WTC11 (cell line): ENCODE measurements around the gene CUL4A. TPM values are rescaled to one million over a fixed set of nuclear protein-coding genes. Genes with fewer than 3 reads are reported as not detected.
"Not testable (repeated sequence)": the region's sequence is repeated elsewhere in the genome, so short reads cannot be mapped to it uniquely, and the experiment has no call there.

Experiments used
- ATAC-seq: fragments of 200-7000 bp; cut with Tn5 transposase; 2 replicates; pipeline ENCODE4 v1.10.0; 2021; ENCODE audit warnings: mild to moderate bottlenecking, moderate library complexity
- CTCF ChIA-PET: fragments of 300-600 bp; sonication (Branson Sonifier 250); formaldehyde crosslinking; loops from one replicate; lab custom pipeline; 2021; ENCODE audit warnings: antibody characterized with exemption; lab: Charles Lee
- POLR2A ChIA-PET: fragments of 350-600 bp; sonication (Branson Sonifier 250); formaldehyde crosslinking; loops from one replicate; lab custom pipeline; 2021; ENCODE audit warnings: antibody characterized with exemption; lab: Charles Lee
- DNase-seq: peaks from one replicate; pipeline ENCODE4 v3.0.0; 2021; ENCODE audit warnings: low spot score
- H3K27ac Mint-ChIP-seq: 2 replicates; pipeline ENCODE4 v1.8.0; 2021; ENCODE audit warnings: mixed read lengths
- H3K27me3 Mint-ChIP-seq: 2 replicates; pipeline ENCODE4 v1.8.0; 2021; ENCODE audit warnings: low read depth, mild to moderate bottlenecking, moderate library complexity, mixed read lengths
- H3K36me3 Mint-ChIP-seq: 2 replicates; pipeline ENCODE4 v1.8.0; 2021; ENCODE audit warnings: mixed read lengths
- H3K4me1 Mint-ChIP-seq: 2 replicates; pipeline ENCODE4 v1.8.0; 2022; ENCODE audit warnings: mixed read lengths
- H3K4me3 Mint-ChIP-seq: 2 replicates; pipeline ENCODE4 v1.8.0; 2021; ENCODE audit warnings: mild to moderate bottlenecking, moderate library complexity, mixed read lengths
- H3K9me3 Mint-ChIP-seq: 2 replicates; pipeline ENCODE4 v1.8.0; 2021; ENCODE audit warnings: mixed read lengths
- ATF2 ChIP-seq: sonication (generic); formaldehyde crosslinking; IDR thresholded peaks from 2 replicates; pipeline ENCODE4 v1.8.1; 2022; ENCODE audit warnings: low read depth, missing genetic modification reagents, borderline replicate concordance
- ATF3 ChIP-seq: sonication (generic); formaldehyde crosslinking; conservative IDR thresholded peaks from 2 replicates; pipeline ENCODE4 v1.8.1; 2022; ENCODE audit warnings: mild to moderate bottlenecking, missing genetic modification reagents
- CBFB ChIP-seq: sonication (generic); formaldehyde crosslinking; IDR thresholded peaks from 2 replicates; pipeline ENCODE4 v1.8.1; 2022; ENCODE audit warnings: mild to moderate bottlenecking, low read depth, missing genetic modification reagents
- FOXP1 ChIP-seq: sonication (generic); formaldehyde crosslinking; IDR thresholded peaks from 2 replicates; pipeline ENCODE4 v1.8.0; 2022; ENCODE audit warnings: missing genetic modification reagents, mild to moderate bottlenecking, moderate library complexity, borderline replicate concordance
- GABPB1 ChIP-seq: sonication (generic); formaldehyde crosslinking; IDR thresholded peaks from 2 replicates; pipeline ENCODE4 v1.8.1; 2023; ENCODE audit warnings: mild to moderate bottlenecking, missing genetic modification reagents
- IRF2 ChIP-seq: sonication (generic); formaldehyde crosslinking; IDR thresholded peaks from 2 replicates; pipeline ENCODE4 v1.8.0; 2022; ENCODE audit warnings: low read depth, missing genetic modification reagents, borderline replicate concordance
- KAT7 ChIP-seq: sonication (generic); formaldehyde crosslinking; IDR thresholded peaks from 2 replicates; pipeline ENCODE4 v1.8.1; 2023; ENCODE audit warnings: missing genetic modification reagents, mild to moderate bottlenecking, borderline replicate concordance
- NFE2L1 ChIP-seq: sonication (generic); formaldehyde crosslinking; IDR thresholded peaks from 2 replicates; pipeline ENCODE4 v1.8.1; 2023; ENCODE audit warnings: missing genetic modification reagents
- PRRX2 ChIP-seq: fragments of 250-450 bp; sonication (Bioruptor Pico); IDR thresholded peaks from 2 replicates; pipeline ENCODE4 v1.8.0; 2021; ENCODE audit warnings: mild to moderate bottlenecking
- RELA ChIP-seq: sonication (generic); formaldehyde crosslinking; IDR thresholded peaks from 2 replicates; pipeline ENCODE4 v1.8.1; 2022; ENCODE audit warnings: missing genetic modification reagents, mild to moderate bottlenecking, borderline replicate concordance
- SOX15 ChIP-seq: fragments of 250-450 bp; sonication (Bioruptor Pico); IDR thresholded peaks from 2 replicates; pipeline ENCODE4 v1.9.0; 2021; ENCODE audit warnings: mild to moderate bottlenecking
- SP1 ChIP-seq: sonication (generic); formaldehyde crosslinking; conservative IDR thresholded peaks from 2 replicates; pipeline ENCODE4 v1.8.1; 2022; ENCODE audit warnings: missing genetic modification reagents
- ZNF263 ChIP-seq: sonication (generic); formaldehyde crosslinking; IDR thresholded peaks from 2 replicates; pipeline ENCODE4 v1.8.1; 2022; ENCODE audit warnings: low read depth, mild to moderate bottlenecking, moderate library complexity, missing genetic modification reagents
- ZNF281 ChIP-seq: sonication (generic); formaldehyde crosslinking; IDR thresholded peaks from 2 replicates; pipeline ENCODE4 v1.8.0; 2023; ENCODE audit warnings: mild to moderate bottlenecking, missing genetic modification reagents
- ZNF396 ChIP-seq: fragments of 250-450 bp; sonication (Bioruptor Pico); IDR thresholded peaks from 2 replicates; pipeline ENCODE4 v1.8.0; 2021; ENCODE audit warnings: mild to moderate bottlenecking, moderate library complexity, borderline replicate concordance
- total RNA-seq: library from RNA; stranded (reverse); gene quantifications from 3 replicates; pipeline ENCODE4 v1.2.3, GENCODE V29; 2021
- TF ChIP-seq, protein P1 (sequence below): sonication (generic); formaldehyde crosslinking; IDR thresholded peaks from 2 replicates; pipeline ENCODE4 v1.8.1; 2022; ENCODE audit warnings: mild to moderate bottlenecking, moderate library complexity, missing genetic modification reagents
- TF ChIP-seq, protein P2 (sequence below): sonication (generic); formaldehyde crosslinking; IDR thresholded peaks from 2 replicates; pipeline ENCODE4 v1.8.0; 2022; ENCODE audit warnings: mild to moderate bottlenecking, missing genetic modification reagents
- TF ChIP-seq, protein P3 (sequence below): sonication (generic); formaldehyde crosslinking; IDR thresholded peaks from 2 replicates; pipeline ENCODE4 v1.8.1; 2022; ENCODE audit warnings: mild to moderate bottlenecking, missing genetic modification reagents, moderate library complexity, borderline replicate concordance

The CUL4A gene
- total RNA-seq, 1 experiment from 2014 or later, result 99.9 TPM

GRCh38 chr13:113245849-113246796 is 36.7 kb downstream of the CUL4A start (continued):
- TF ChIP-seq ATF2 (CRISPR knock-in tag), result no peak
- TF ChIP-seq, protein P1, sequence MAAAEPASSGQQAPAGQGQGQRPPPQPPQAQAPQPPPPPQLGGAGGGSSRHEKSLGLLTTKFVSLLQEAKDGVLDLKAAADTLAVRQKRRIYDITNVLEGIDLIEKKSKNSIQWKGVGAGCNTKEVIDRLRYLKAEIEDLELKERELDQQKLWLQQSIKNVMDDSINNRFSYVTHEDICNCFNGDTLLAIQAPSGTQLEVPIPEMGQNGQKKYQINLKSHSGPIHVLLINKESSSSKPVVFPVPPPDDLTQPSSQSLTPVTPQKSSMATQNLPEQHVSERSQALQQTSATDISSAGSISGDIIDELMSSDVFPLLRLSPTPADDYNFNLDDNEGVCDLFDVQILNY (CRISPR knock-in tag), result no peak
- no peak for TF ChIP-seq IRF2 (CRISPR knock-in tag)
- no peak for TF ChIP-seq PRRX2 (CRISPR knock-in tag)
- TF ChIP-seq, protein P2, sequence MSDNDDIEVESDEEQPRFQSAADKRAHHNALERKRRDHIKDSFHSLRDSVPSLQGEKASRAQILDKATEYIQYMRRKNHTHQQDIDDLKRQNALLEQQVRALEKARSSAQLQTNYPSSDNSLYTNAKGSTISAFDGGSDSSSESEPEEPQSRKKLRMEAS (CRISPR knock-in tag), result no peak
- TF ChIP-seq NFE2L1 (CRISPR knock-in tag), result no peak

DNA sequence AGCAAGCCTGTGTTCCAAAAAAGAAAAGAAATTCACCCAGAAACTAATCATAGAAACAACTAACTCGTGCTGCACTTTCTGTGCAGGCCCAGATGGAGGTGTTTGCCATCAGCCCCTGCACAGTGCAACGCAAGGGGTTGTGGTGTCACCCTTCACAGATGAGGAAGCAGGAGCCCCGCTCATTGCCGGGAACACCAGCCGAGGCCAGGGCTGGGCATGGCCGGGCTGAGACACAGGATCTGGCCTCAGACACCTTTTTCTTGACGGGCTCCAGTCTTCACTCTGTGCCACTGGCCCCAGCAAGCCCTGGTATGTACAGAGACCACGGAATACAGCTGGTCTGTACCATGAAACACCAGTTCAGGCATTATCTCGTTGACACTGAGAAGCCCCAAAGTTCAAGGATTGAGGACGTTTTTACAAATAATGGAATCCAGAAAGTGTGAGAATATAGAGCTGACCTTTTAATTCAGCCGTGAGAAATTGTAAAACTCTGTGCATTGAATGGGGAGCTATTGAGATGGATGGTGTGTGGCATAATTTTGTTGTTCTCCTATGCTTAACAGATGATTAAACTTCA is 43.2 kb downstream of the CUL4A start:
- DNase-seq (no peak), ATAC-seq (no peak)
- no peak overlapping the region for H3K27ac Mint-ChIP-seq
- no peak overlapping the region for H3K4me3 Mint-ChIP-seq
- POLR2A ChIA-PET, result no interaction called here
- no peaks in the 10 kb centered on the region for H3K4me1 Mint-ChIP-seq
- TF ChIP-seq ZNF396 (CRISPR knock-in tag) (no peak), SP1 (CRISPR knock-in tag) (no peak), CBFB (CRISPR knock-in tag) (no peak)
- TF ChIP-seq, protein P3, sequence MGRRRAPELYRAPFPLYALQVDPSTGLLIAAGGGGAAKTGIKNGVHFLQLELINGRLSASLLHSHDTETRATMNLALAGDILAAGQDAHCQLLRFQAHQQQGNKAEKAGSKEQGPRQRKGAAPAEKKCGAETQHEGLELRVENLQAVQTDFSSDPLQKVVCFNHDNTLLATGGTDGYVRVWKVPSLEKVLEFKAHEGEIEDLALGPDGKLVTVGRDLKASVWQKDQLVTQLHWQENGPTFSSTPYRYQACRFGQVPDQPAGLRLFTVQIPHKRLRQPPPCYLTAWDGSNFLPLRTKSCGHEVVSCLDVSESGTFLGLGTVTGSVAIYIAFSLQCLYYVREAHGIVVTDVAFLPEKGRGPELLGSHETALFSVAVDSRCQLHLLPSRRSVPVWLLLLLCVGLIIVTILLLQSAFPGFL (CRISPR knock-in tag), result no peak
- CTCF ChIA-PET, result interaction anchor here (0.9 kb wide), 1 partner anchor 14 kb away, joined by 7 read pairs; no protein-coding TSS in a partner anchor
- peaks cover 83% of the 10 kb centered on the region for H3K36me3 Mint-ChIP-seq
- H3K9me3 Mint-ChIP-seq, result no peaks in the 10 kb centered on the region
- H3K27me3 Mint-ChIP-seq, result no peaks in the 10 kb centered on the region

GRCh38 chr13:113257908-113258307 is 48.5 kb downstream of the CUL4A start:
- POLR2A ChIA-PET, ATAC-seq: not testable (repeated sequence)

DNA sequence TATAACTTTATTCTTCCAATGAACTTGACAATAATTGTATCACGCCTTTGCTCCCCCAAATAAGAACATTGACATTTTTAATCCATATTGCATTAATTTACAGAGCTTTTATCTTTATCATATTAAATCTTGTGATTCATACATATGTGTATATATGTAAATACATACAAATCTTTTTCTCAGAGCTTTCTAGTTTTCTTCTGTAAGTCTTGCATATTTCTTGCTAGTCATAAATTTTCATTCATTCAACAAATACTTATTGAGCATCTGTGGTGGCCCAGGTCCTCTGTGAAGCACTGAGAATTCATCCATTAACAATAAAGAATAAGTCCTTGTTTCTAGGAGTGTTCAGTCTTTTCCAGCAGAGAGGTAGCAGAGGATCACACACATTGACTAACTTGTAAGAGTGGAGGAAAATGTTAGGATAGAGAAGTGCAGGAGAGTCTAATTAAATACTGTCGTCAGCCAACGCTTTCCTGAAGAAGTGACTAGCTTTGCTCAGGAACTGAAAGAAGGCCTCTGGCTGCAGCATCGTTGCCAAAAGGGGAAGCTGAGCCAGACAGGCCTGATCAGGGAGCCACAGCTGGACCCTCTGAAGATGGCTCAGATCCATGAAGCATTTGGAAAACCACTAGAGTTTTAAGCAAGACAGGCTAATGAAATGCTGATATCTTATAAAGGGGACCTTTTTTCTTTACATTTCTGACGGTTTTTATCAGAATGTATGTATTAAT is 49.1 kb downstream of the CUL4A start:
- H3K4me1 Mint-ChIP-seq, result no peaks in the 10 kb centered on the region
- ATAC-seq (no peak), DNase-seq (no peak)
- ChIA-PET POLR2A (no interaction called here), CTCF (interaction anchor here (0.7 kb wide), 1 partner anchor 20 kb away, joined by 3 read pairs; no protein-coding TSS in a partner anchor)
- no peak overlapping the region for H3K4me3 Mint-ChIP-seq
- H3K27ac Mint-ChIP-seq, result no peak overlapping the region
- peaks cover 68% of the 10 kb centered on the region for H3K36me3 Mint-ChIP-seq
- no peaks in the 10 kb centered on the region for H3K27me3 Mint-ChIP-seq
- H3K9me3 Mint-ChIP-seq, result no peaks in the 10 kb centered on the region
- TF ChIP-seq SOX15, result no peak
- no peak for TF ChIP-seq FOXP1 (CRISPR knock-in tag)
- TF ChIP-seq RELA, result no peak
- no peak for TF ChIP-seq KAT7 (CRISPR knock-in tag)
- TF ChIP-seq GABPB1, result no peak
- no peak for TF ChIP-seq ZNF281
- no peak for TF ChIP-seq ATF3 (CRISPR knock-in tag)
- TF ChIP-seq ZNF263 (CRISPR knock-in tag), result no peak

More at GRCh38 chr13:113257908-113258307, 48.5 kb downstream of the CUL4A start:
- H3K27ac Mint-ChIP-seq, H3K27me3 Mint-ChIP-seq, CTCF ChIA-PET, H3K4me3 Mint-ChIP-seq, H3K9me3 Mint-ChIP-seq, H3K4me1 Mint-ChIP-seq, DNase-seq: not testable (repeated sequence)
- peaks cover 68% of the 10 kb centered on the region for H3K36me3 Mint-ChIP-seq
